Bronchial epithelial cell (primary cell): ENCODE data around the gene NEMP2. TPM values are rescaled to one million over a fixed set of nuclear protein-coding genes. Genes with fewer than 3 reads are reported as not detected.
A peak's percentile ranks its signal among the peaks of the same experiment; 100 is the strongest.
"Not testable (repeated sequence)": the region's sequence is repeated elsewhere in the genome, so short reads cannot be mapped to it uniquely, and the experiment has no call there.

Experiments used
- DNase-seq: peaks from one replicate; pipeline ENCODE4 v3.0.0-alpha.2; 2010; ENCODE audit warnings: low read depth
- FAIRE-seq: peaks from 2 replicates; lab custom pipeline; 2011; peaks lifted over from hg19 to GRCh38; lab: Jason Lieb, UNC
- H3K27me3 ChIP-seq: 2 replicates; pipeline ENCODE4 v1.5.1; 2011; ENCODE audit warnings: low read length; ENCODE audit not compliant: control insufficient read depth, insufficient read depth
- H3K36me3 ChIP-seq: 2 replicates; pipeline ENCODE4 v1.5.1; 2011; ENCODE audit warnings: low read length; ENCODE audit not compliant: control insufficient read depth, insufficient read depth
- H3K4me3 ChIP-seq: 2 replicates; pipeline ENCODE4 v1.5.1; 2011; ENCODE audit warnings: mild to moderate bottlenecking, low read depth, low read length, control low read depth
- CTCF ChIP-seq: IDR thresholded peaks from 2 replicates; pipeline ENCODE4 v1.5.1; 2011; ENCODE audit warnings: mild to moderate bottlenecking, moderate library complexity, low read length, control low read depth, inconsistent platforms; ENCODE audit not compliant: insufficient read depth, severe bottlenecking
- total RNA-seq: library from RNA; depleted of rRNA; stranded (reverse); fragments of >200 nt; gene quantifications from 2 replicates; pipeline ENCODE4 v1.2.1, GENCODE V29; 2014

The NEMP2 gene
- total RNA-seq, 1 donor from 2014 or later, result 1.8 TPM

- no peak for TF ChIP-seq CTCF
- no peak overlapping the region for H3K4me3 ChIP-seq
- H3K36me3 ChIP-seq, result peaks cover under 1% of the 10 kb centered on the region
- DNase-seq (no peak), FAIRE-seq (no peak)
- H3K27me3 ChIP-seq, result no peaks in the 10 kb centered on the region
Observed at GRCh38 chr2:190513877-190514276, 20.6 kb downstream of the NEMP2 start.

GRCh38 chr2:190512539-190513095 is 21.9 kb downstream of the NEMP2 start:
- no peak for DNase-seq
- no peak for FAIRE-seq
- Histone ChIP-seq H3K4me3 (no peak overlapping the region), H3K27me3 (no peaks in the 10 kb centered on the region), H3K36me3 (peaks cover 1% of the 10 kb centered on the region)
- no peak for TF ChIP-seq CTCF

GRCh38 chr2:190511104-190511503 is 23.4 kb downstream of the NEMP2 start:
- no peak for FAIRE-seq
- peak; percentile 16 for TF ChIP-seq CTCF

GRCh38 chr2:190509895-190510294 is 24.6 kb downstream of the NEMP2 start:
- not testable (repeated sequence) for DNase-seq, FAIRE-seq, H3K36me3 ChIP-seq, H3K27me3 ChIP-seq, H3K4me3 ChIP-seq

More at GRCh38 chr2:190511104-190511503, 23.4 kb downstream of the NEMP2 start:
- Histone ChIP-seq H3K36me3 (peaks cover 1% of the 10 kb centered on the region), H3K27me3 (no peaks in the 10 kb centered on the region), H3K4me3 (no peak overlapping the region)
- DNase-seq, result peak; percentile 38

- DNase-seq, result no peak
- H3K36me3 ChIP-seq, result peaks cover 1% of the 10 kb centered on the region
- no peak overlapping the region for H3K4me3 ChIP-seq
- H3K27me3 ChIP-seq, result no peaks in the 10 kb centered on the region
- FAIRE-seq, result no peak
- TF ChIP-seq CTCF, result no peak
Observed at GRCh38 chr2:190507135-190507534, 27.4 kb downstream of the NEMP2 start.

- Histone ChIP-seq H3K36me3 (peaks cover 1% of the 10 kb centered on the region), H3K4me3 (no peak overlapping the region), H3K27me3 (no peaks in the 10 kb centered on the region)
- DNase-seq (no peak), FAIRE-seq (no peak)
- TF ChIP-seq CTCF, result no peak
Observed at GRCh38 chr2:190506666-190507065, 27.9 kb downstream of the NEMP2 start.
